ENCODE measurements around the gene PTPRG.
"Not testable (repeated sequence)": the region's sequence is repeated elsewhere in the genome, so short reads cannot be mapped to it uniquely, and the experiment has no call there.

PTPRG gene

DNA sequence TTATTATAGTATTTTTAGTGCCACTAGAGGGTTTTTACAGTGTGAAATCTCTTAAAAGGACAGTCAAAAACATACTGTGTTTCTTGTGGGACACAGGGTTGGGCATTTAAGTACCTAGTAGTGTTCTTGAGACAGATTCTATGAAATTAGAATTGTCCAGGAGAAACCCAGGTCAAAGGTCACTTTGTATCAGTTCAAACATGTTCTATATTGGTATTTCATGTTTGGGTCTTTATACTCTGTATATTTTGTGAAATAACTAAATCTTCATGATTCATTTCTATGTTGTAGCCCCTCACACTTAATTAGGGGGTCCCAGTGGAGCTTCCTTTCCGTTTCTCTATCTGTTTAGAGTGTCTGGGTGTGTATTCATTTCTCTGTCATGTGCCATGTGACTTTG lies 171.6 kb downstream of the PTPRG start:
- no peak for DNase-seq

DNA sequence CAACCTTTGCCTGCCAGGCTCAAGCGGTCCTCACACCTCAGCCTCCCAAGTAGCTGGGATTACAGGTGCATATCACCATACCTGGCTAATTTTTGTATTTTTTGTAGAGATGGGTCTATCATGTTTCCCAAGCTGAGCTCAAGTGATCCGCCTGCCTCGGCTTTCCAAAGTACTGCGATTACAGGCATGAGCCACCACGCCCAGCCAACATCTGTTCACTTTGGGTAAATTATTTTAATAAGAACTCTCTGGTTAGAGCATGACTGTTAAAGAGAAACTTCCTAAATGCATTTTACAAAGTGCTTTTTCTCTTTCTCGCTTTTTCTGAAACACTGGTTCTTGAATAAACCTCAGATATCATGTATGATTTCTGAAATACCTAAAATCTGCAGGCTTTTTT lies 172.5 kb downstream of the PTPRG start:
- DNase-seq: no peak

GRCh38 chr3:61734749-61735686 lies 173.6 kb downstream of the PTPRG start:
- DNase-seq: no peak

GRCh38 chr3:61736506-61736905 lies 175.1 kb downstream of the PTPRG start:
- no peak for DNase-seq

- DNase-seq: no peak
Observed at GRCh38 chr3:61739640-61740039, 178.3 kb downstream of the PTPRG start.

- no peak for DNase-seq
Observed at GRCh38 chr3:61740494-61740893, 179.1 kb downstream of the PTPRG start.

DNA sequence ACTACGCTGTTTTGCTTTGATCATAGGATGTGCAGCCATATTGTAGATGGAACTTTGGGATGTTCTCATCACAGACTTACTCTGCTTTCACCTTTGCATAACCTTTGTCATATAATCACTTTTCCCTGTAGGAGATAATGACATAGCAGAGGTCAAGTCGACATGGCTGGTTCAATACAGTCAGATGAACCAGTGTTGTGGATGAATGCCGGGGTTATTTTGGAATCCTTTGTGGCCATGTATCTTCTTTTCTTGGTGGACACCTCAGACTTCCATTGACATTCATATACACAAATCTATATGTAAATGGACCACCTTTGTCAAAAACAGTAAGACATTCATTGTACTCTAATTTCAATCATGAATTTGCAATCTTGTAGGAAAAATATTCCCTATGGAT lies 180.2 kb downstream of the PTPRG start:
- DNase-seq: no peak

GRCh38 chr3:61742006-61742405 lies 180.6 kb downstream of the PTPRG start:
- no peak for DNase-seq

DNA sequence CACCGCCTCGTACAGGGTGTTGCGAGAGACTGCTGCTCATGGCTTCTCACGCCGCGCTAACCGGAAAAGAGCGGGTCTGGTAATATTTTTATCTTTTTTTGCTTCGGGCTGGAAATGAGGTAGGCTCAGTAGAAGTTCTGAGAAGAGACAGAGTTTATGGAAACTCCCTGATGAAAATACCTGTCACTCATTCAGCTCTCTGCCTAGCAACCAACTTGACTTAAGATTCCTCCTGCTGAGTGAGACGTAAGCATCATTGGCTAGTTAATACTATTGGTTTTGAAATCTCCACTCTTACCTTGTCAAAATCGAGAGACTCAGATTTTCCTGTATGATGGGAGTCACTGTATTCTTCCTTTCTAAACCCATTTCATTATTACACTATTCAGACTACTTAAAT lies 181.7 kb downstream of the PTPRG start:
- no peak for DNase-seq

- DNase-seq: no peak
Observed at GRCh38 chr3:61743686-61744242, 182.4 kb downstream of the PTPRG start.

DNA sequence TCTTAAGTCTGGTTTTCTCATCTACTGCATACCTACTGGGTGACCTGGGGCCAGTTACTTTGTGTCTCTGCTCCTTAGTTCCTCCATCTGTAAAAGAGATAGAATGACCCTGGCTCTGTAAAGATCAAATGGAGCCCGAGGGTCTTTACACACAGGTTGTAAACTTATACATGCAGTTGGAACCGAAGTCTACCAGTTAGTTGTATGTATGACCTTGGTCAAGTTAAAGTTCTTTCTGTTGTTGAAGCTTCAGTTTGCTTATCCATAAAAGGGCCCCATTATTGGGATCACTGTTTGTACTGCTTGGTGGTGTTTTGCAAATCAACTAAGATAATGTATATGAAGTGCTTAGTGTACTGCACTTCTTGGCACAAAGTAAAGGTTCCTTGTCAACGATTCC lies 186.9 kb downstream of the PTPRG start:
- DNase-seq: no peak

DNA sequence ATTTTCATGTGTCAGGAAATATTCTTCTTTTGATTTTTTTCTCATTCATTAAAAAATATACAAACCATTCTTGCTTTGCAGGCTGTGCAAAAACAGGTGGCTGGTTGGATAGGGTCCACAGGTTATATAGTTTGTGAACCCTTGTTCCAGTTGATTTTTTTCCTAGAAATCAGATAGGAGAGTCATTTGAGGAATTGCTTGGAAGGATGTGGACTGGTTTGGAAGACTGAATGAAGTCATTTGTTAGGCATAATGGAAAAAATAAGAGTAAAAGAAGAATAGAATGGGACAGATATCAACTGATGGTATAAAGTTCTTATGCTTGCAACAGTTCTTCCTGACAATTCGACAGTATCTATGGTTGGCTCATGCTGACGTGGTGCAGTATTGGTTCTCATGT lies 189.4 kb downstream of the PTPRG start:
- no peak for DNase-seq

DNA sequence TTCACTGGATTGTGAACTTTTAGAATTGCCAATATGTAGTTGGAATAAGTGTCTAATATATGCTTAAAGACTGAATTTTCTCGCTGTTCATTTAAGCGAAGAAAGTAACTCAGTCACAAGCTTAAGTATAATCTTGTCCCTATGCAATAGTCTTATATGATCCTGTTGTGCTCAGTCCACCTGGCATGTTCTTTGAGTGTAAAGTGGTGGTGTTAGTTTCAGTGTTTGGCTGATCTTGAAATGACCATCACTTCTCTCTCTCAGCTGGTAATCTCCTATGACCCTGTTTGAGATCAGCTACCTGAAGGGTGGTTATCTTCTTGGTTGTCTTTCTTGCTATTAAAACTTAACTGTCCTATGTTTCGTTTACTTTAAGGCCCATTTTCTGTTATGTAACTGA lies 197.5 kb downstream of the PTPRG start:
- DNase-seq: no peak

- DNase-seq: not testable (repeated sequence)
Observed at GRCh38 chr3:61760783-61761182, 199.4 kb downstream of the PTPRG start.

GRCh38 chr3:61761694-61762430 lies 200.5 kb downstream of the PTPRG start:
- no peak for DNase-seq

- DNase-seq: no peak
Observed at GRCh38 chr3:61765157-61765876, 203.9 kb downstream of the PTPRG start.

- DNase-seq: no peak
Observed at GRCh38 chr3:61768284-61769037, 207.1 kb downstream of the PTPRG start.

- DNase-seq: no peak
Observed at GRCh38 chr3:61769266-61769990, 208.1 kb downstream of the PTPRG start.

GRCh38 chr3:61771976-61772375 lies 210.6 kb downstream of the PTPRG start:
- no peak for DNase-seq

GRCh38 chr3:61772456-61772855 lies 211.1 kb downstream of the PTPRG start:
- no peak for DNase-seq

DNA sequence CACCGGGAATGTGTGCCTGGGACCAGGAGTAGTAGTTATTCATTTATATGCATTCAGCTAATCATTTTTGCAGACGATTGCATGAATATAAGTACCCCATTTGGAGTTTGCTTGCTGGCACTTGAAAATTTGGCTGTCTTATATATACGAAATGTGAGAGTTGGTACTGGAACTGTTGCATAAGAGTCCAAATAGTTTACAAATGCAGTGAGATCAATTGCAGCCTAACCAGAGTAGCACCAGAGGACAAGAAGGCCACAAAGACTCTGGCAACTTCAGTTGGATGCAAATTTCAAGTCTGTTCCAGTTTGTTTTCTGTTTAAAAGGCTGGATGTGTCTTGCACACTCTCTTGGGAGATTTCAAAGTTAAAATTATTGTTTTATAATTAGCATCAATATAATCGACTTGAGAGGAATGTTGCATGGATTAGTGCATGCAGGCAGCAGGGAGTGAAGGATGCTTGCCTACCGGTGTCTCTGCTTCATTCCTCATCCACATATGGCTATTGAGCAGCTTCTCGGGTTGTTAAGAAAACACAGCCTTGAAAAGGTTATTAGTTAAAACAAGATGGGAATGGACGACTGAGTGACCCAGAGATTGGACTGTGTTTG lies 213.0 kb downstream of the PTPRG start:
- no peak for DNase-seq
